GM12891 (cell line): ENCODE data around the gene TROAP.
A peak's percentile ranks its signal among the peaks of the same experiment; 100 is the strongest.
"Not testable (repeated sequence)": the region's sequence is repeated elsewhere in the genome, so short reads cannot be mapped to it uniquely, and the experiment has no call there.

Experiments
- DNase-seq: peaks from one replicate; pipeline ENCODE4 v3.0.0; 2011; ENCODE audit warnings: low spot score; ENCODE audit not compliant: insufficient read length
- FAIRE-seq: peaks from 2 replicates; lab custom pipeline; 2011; peaks lifted over from hg19 to GRCh38; lab: Jason Lieb, UNC
- PAX5 ChIP-seq: IDR thresholded peaks from 2 replicates; pipeline ENCODE4 v1.6.1; 2011; ENCODE audit warnings: low read length, moderate library complexity, mild to moderate bottlenecking; ENCODE audit not compliant: insufficient read depth, severe bottlenecking
- POLR2A ChIP-seq: IDR thresholded peaks from 2 replicates; pipeline ENCODE4 v1.6.1; 2011; ENCODE audit warnings: low read depth, low read length, control low read depth
- POLR2AphosphoS5 ChIP-seq: IDR thresholded peaks from 2 replicates; pipeline ENCODE4 v1.6.1; 2011; ENCODE audit warnings: low read depth, low read length, control low read depth
- POU2F2 ChIP-seq: IDR thresholded peaks from 2 replicates; pipeline ENCODE4 v1.6.1; 2011; ENCODE audit warnings: low read depth, mild to moderate bottlenecking, control low read depth, low read length, moderate library complexity
- SPI1 ChIP-seq: IDR thresholded peaks from 2 replicates; pipeline ENCODE4 v1.6.1; 2011; ENCODE audit warnings: low read depth, low read length, control low read depth
- TAF1 ChIP-seq: IDR thresholded peaks from 2 replicates; pipeline ENCODE4 v1.6.1; 2011; ENCODE audit warnings: low read depth, low read length, control low read depth

TROAP gene

DNA sequence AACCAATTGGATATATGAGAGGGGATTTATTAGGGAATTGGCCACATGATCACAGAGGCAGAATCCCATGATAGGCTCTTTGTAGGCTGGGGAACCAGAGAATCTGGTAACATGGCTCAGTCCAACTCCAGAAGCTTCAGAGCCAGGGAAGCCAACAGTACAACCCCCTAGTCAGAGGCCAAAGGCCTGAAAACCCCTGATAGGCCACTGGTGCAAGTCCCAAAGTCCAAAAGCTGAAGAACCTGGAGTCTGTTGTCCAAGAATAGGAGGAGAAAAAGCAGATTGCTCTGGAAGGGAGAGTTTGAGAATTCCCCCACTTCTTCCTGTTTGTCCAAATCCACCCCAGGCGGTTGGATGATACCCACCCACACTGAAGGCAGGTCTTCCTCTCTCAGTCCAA lies 8.2 kb upstream of the TROAP start:
- FAIRE-seq (no peak), DNase-seq (no peak)
- no peak for TF ChIP-seq TAF1
- TF ChIP-seq POU2F2 = no peak
- TF ChIP-seq POLR2A = no peak
- no peak for TF ChIP-seq POLR2AphosphoS5
- TF ChIP-seq SPI1 = no peak
- TF ChIP-seq PAX5 = no peak

GRCh38 chr12:49317118-49317517 lies 5.9 kb upstream of the TROAP start:
- FAIRE-seq, DNase-seq: not testable (repeated sequence)

GRCh38 chr12:49320411-49321103 lies 2.5 kb upstream of the TROAP start:
- not testable (repeated sequence) for DNase-seq, FAIRE-seq

GRCh38 chr12:49322367-49322707 lies 718 bp upstream of the TROAP start:
- FAIRE-seq (no peak), DNase-seq (no peak)
- TF ChIP-seq TAF1 = no peak
- no peak for TF ChIP-seq POLR2AphosphoS5
- TF ChIP-seq PAX5 = no peak
- no peak for TF ChIP-seq POU2F2
- TF ChIP-seq SPI1 = no peak
- no peak for TF ChIP-seq POLR2A

- FAIRE-seq = peak; percentile 26
- no peak for DNase-seq
These were observed 556 bp downstream of the TROAP start for GRCh38 chr12:49323524-49324097.

DNA sequence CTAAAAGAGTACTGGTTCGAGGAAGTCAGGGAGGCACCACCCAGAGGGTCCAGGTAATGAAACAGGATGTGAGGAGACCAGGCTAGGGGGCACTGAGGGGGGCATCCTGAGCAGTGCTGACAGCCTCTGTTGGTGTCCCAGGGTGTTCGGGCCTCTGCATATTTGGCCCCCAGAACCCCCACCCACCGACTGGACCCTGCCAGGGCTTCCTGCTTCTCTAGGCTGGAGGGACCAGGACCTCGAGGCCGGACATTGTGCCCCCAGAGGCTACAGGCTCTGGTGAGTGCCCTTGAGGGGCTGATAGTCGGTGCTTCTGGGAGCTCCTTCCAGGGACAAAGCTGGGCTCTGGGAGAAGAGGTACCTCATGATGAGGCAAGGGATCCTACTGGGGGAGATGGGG lies 2.6 kb downstream of the TROAP start:
- no peak for TF ChIP-seq SPI1
- TF ChIP-seq POU2F2 = no peak
- no peak for TF ChIP-seq POLR2AphosphoS5
- TF ChIP-seq POLR2A = no peak
- no peak for TF ChIP-seq PAX5
- TF ChIP-seq TAF1 = no peak
- DNase-seq (no peak), FAIRE-seq (no peak)

More at GRCh38 chr12:49323524-49324097, 556 bp downstream of the TROAP start:
- TF ChIP-seq POLR2AphosphoS5 = no peak
- no peak for TF ChIP-seq POLR2A
- TF ChIP-seq TAF1 = no peak
- no peak for TF ChIP-seq POU2F2
- TF ChIP-seq PAX5 = no peak
- no peak for TF ChIP-seq SPI1

- no peak for TF ChIP-seq SPI1
- no peak for TF ChIP-seq POLR2AphosphoS5
- TF ChIP-seq PAX5 = no peak
- no peak for TF ChIP-seq POU2F2
- no peak for TF ChIP-seq TAF1
- TF ChIP-seq POLR2A = no peak
- DNase-seq (no peak), FAIRE-seq (no peak)
These were observed 4.3 kb downstream of the TROAP start for GRCh38 chr12:49327368-49327767.

- DNase-seq = no peak
- FAIRE-seq = no peak
- no peak for TF ChIP-seq POU2F2
- TF ChIP-seq TAF1 = no peak
- TF ChIP-seq POLR2AphosphoS5 = no peak
- TF ChIP-seq SPI1 = no peak
- no peak for TF ChIP-seq PAX5
- TF ChIP-seq POLR2A = no peak
These were observed 4.8 kb downstream of the TROAP start for GRCh38 chr12:49327887-49328286.

DNA sequence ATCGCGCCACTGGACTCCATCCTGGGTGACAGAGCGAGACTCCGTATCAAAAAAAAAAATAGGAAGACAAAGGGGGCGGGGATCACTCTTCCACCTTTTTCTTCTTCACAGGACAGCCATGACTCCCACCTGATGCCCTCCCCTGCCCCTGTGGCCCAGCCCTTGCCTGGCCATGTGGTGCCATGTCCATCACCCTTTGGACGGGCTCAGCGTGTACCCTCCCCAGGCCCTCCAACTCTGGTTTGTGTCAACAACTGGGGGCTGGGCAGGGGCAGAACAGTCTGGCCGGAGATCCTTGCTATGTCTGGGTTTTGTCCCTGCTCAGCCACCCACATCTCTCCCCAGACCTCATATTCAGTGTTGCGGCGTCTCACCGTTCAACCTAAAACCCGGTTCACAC lies 5.8 kb downstream of the TROAP start:
- DNase-seq (no peak), FAIRE-seq (no peak)
- TF ChIP-seq SPI1 = no peak
- TF ChIP-seq POLR2A = no peak
- TF ChIP-seq TAF1 = no peak
- TF ChIP-seq PAX5 = no peak
- TF ChIP-seq POU2F2 = no peak
- no peak for TF ChIP-seq POLR2AphosphoS5

- FAIRE-seq (no peak), DNase-seq (no peak)
- no peak for TF ChIP-seq POLR2AphosphoS5
- no peak for TF ChIP-seq TAF1
- TF ChIP-seq POU2F2 = no peak
- no peak for TF ChIP-seq POLR2A
- no peak for TF ChIP-seq PAX5
- no peak for TF ChIP-seq SPI1
These were observed 7.1 kb downstream of the TROAP start for GRCh38 chr12:49330032-49330619.
